Naive B cell (primary cell): ENCODE measurements around the gene DNLZ. TPM values are rescaled to one million over a fixed set of nuclear protein-coding genes. Genes with fewer than 3 reads are reported as not detected.

Experiments
- ATAC-seq, 2 donors: fragments of 150-1000 bp; cut with Tn5 transposase; 2 replicates each; pipeline ENCODE4 v1.10.0; 2021; ENCODE audit warnings: low read depth in 2 of 2, mild to moderate bottlenecking in 2 of 2, moderate library complexity in 2 of 2
- DNase-seq: peaks from one replicate; pipeline ENCODE4 v3.0.0; 2022
- H3K27ac Mint-ChIP-seq, 6 donors: one replicate each; pipeline ENCODE4 v1.8.0; 2020 to 2022; ENCODE audit warnings: mild to moderate bottlenecking in 6 of 6, mixed read lengths in 6 of 6, moderate library complexity in 5 of 6, inconsistent platforms in 2 of 6
- H3K27me3 Mint-ChIP-seq, 3 donors: one replicate each; pipeline ENCODE4 v1.8.0; 2021 to 2022; ENCODE audit warnings: mixed read lengths in 3 of 3, mild to moderate bottlenecking in 1 of 3
- H3K36me3 Mint-ChIP-seq, 2 donors: one replicate each; pipeline ENCODE4 v1.8.0; 2020 to 2022; ENCODE audit warnings: mixed read lengths in 2 of 2, inconsistent platforms in 1 of 2, mild to moderate bottlenecking in 1 of 2
- H3K4me1 Mint-ChIP-seq, 3 donors: one replicate each; pipeline ENCODE4 v1.8.0; 2020 to 2022; ENCODE audit warnings: mixed read lengths in 3 of 3, inconsistent platforms in 1 of 3, mild to moderate bottlenecking in 1 of 3, moderate library complexity in 1 of 3
- H3K4me3 Mint-ChIP-seq, 8 donors: one replicate each; pipeline ENCODE4 v1.8.0; 2020 to 2022; ENCODE audit warnings: mild to moderate bottlenecking in 8 of 8, mixed read lengths in 8 of 8, moderate library complexity in 8 of 8, inconsistent platforms in 2 of 8
- H3K9me3 Mint-ChIP-seq, 7 donors: one replicate each; pipeline ENCODE4 v1.8.0; 2020 to 2022; ENCODE audit warnings: mixed read lengths in 7 of 7, mild to moderate bottlenecking in 5 of 7, inconsistent platforms in 2 of 7, moderate library complexity in 1 of 7
- polyA plus RNA-seq, 6 donors: library from polyadenylated mRNA; unstranded; fragments of 300-500 nt; fragmentation: Illumina TruSeq; gene quantifications; one replicate each; pipeline ENCODE4 v1.2.3, GENCODE V29; 2021; ENCODE audit warnings: low read depth in 6 of 6

Gene DNLZ
- polyA plus RNA-seq, 6 donors from 2014 or later = 42.2 to 93.0 (median 57.2) TPM

GRCh38 chr9:136345281-136346156, 18.0 kb downstream of the DNLZ start:
- H3K27me3 Mint-ChIP-seq = no peaks in the 10 kb centered on the region
- H3K27ac Mint-ChIP-seq = peak overlapping the region in 1 of 6 donors; percentile 82
- DNase-seq (no peak), ATAC-seq (no peak)
- H3K9me3 Mint-ChIP-seq = no peaks in the 10 kb centered on the region
- H3K36me3 Mint-ChIP-seq = no peaks in the 10 kb centered on the region
- no peaks in the 10 kb centered on the region for H3K4me1 Mint-ChIP-seq
- H3K4me3 Mint-ChIP-seq = no peak overlapping the region

DNA sequence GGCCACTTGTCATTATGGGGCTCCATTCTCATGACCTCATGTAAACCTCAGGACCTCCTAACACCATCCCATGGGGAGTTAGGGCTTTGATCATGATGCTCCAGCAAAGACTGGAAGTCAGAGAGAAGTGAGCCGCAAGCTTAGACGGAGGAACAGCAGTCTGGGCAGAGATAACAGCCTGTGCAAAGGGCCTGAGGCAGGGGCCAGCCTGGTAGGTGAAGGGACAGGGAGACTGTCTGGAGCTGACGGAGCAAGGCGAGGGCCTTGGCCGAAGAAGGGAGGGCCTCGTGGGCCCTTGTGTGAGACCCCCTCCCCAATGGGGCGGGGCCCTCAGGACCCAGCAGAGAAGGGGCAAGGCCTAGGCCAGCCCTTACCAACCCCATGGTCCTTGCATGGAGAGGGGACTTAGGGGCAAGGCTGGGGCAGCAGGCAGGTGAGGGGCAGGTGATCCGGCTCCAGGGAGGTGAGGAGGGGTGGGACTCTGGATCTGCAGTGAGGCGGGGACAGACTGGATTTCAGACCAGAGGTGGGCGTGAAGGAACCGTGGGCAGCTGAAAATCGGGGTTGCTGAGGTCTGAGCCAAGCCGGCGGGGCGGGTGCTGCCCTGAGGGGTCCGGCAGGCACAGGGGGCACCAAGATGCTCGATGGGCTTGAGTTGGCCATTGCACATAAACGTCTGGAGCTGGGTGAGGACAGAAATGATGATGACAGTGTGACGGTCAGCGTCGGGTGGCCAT, 18.8 kb downstream of the DNLZ start:
- DNase-seq (no peak), ATAC-seq (no peak)
- H3K9me3 Mint-ChIP-seq = no peaks in the 10 kb centered on the region
- no peaks in the 10 kb centered on the region for H3K36me3 Mint-ChIP-seq
- H3K27ac Mint-ChIP-seq = peak overlapping the region in 1 of 6 donors; percentile 82
- H3K4me1 Mint-ChIP-seq = no peaks in the 10 kb centered on the region
- H3K4me3 Mint-ChIP-seq = no peak overlapping the region
- H3K27me3 Mint-ChIP-seq = no peaks in the 10 kb centered on the region

- DNase-seq (no peak), ATAC-seq (no peak)
- H3K27me3 Mint-ChIP-seq = no peaks in the 10 kb centered on the region
- H3K4me3 Mint-ChIP-seq = no peak overlapping the region
- no peaks in the 10 kb centered on the region for H3K36me3 Mint-ChIP-seq
- H3K9me3 Mint-ChIP-seq = no peaks in the 10 kb centered on the region
- H3K27ac Mint-ChIP-seq = no peak overlapping the region
- H3K4me1 Mint-ChIP-seq = no peaks in the 10 kb centered on the region
Observed at GRCh38 chr9:136343884-136344269, 19.7 kb downstream of the DNLZ start.

GRCh38 chr9:136343121-136343883, 20.2 kb downstream of the DNLZ start:
- H3K4me1 Mint-ChIP-seq = no peaks in the 10 kb centered on the region
- H3K27me3 Mint-ChIP-seq = no peaks in the 10 kb centered on the region
- H3K9me3 Mint-ChIP-seq = no peaks in the 10 kb centered on the region
- H3K36me3 Mint-ChIP-seq = no peaks in the 10 kb centered on the region
- peak overlapping the region in 2 of 6 donors; percentile 59 to 75 for H3K27ac Mint-ChIP-seq
- H3K4me3 Mint-ChIP-seq = peak overlapping the region in 2 of 8 donors; percentile 9 to 64
- ATAC-seq (no peak), DNase-seq (no peak)

GRCh38 chr9:136342181-136343120, 21.1 kb downstream of the DNLZ start:
- Mint-ChIP-seq H3K9me3 (no peaks in the 10 kb centered on the region), H3K27ac (no peak overlapping the region), H3K4me3 (peak overlapping the region in 3 of 8 donors; percentile 9 to 44 (median 28)), H3K4me1 (no peaks in the 10 kb centered on the region), H3K36me3 (no peaks in the 10 kb centered on the region), H3K27me3 (no peaks in the 10 kb centered on the region)
- ATAC-seq = peak; percentile 78 to 82
- DNase-seq = peak; percentile 32

- DNase-seq (no peak), ATAC-seq (no peak)
- Mint-ChIP-seq H3K4me3 (no peak overlapping the region), H3K9me3 (no peaks in the 10 kb centered on the region), H3K27me3 (no peaks in the 10 kb centered on the region), H3K4me1 (no peaks in the 10 kb centered on the region), H3K27ac (no peak overlapping the region), H3K36me3 (no peaks in the 10 kb centered on the region)
Observed at GRCh38 chr9:136341769-136342168, 21.8 kb downstream of the DNLZ start.

DNA sequence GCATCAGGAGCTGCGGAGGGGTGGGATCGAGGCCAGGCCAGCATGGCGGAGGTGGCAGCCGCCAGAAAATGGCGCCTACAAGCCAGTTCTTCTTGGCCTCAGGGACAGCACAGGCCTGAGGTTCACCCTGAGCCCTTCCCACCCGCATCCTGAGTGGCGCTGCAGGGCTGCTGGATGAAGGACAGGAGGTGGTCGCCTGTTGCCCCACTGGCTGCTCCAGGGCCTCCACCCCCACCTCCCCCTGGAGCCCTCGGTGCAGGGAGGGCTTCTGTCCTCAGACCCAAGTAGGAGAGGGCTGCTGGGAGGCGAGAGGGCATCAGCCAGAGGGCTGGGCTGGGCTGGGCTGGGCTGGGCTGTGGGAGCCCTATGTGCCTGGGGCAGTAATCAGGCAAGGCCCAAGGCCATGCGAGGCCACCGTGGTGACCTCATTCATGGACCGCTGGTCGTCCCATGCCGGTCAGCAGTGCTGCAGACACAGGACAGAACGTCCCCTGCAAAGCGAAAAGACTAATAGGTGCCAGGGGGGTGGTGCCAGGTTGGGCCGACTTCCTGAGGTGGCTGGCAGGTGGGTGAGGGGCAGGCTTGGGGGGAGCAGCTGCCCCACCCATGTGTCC, 22.4 kb downstream of the DNLZ start:
- H3K4me1 Mint-ChIP-seq = no peaks in the 10 kb centered on the region

DNA sequence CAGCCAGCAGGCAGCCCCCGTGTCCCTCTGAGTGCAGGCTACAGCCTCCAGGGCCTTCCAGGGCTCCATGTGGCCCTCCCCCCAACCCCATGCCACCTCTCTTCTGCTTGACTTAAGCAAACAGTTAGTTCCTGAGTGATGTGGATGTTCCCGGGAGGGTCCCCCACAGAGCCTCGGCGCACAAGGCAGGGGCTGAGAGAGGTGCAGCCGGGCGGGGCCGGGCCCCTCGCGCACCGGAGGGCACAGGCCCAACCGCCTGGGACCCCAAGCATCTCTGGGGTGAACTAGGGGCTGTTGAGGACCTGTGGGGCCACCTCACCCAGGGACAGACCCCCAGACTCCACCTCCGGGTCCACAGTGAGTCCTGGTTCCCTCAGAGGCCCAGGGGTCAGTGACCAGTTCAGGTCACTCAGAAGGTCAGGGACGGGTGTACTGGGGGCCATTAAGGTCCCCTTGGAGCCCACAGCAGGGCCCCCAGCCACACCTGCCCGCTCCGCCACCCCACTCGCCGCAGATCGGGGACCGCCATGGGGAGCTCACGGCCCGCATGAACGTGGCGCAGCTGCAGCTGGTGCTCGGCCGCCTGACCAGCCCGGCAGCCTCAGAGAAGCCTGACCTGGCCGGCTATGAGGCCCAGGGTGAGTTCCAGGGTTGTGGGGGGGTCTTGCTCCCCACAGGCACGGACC, 23.0 kb downstream of the DNLZ start:
- DNase-seq = no peak
- ATAC-seq = no peak
- no peaks in the 10 kb centered on the region for H3K27me3 Mint-ChIP-seq
- no peaks in the 10 kb centered on the region for H3K9me3 Mint-ChIP-seq
- no peaks in the 10 kb centered on the region for H3K4me1 Mint-ChIP-seq
- no peaks in the 10 kb centered on the region for H3K36me3 Mint-ChIP-seq
- no peak overlapping the region for H3K4me3 Mint-ChIP-seq
- H3K27ac Mint-ChIP-seq = no peak overlapping the region

More for the DNA sequence above, 22.4 kb downstream of the DNLZ start:
- no peak for DNase-seq
- no peak overlapping the region for H3K27ac Mint-ChIP-seq
- ATAC-seq = no peak
- no peaks in the 10 kb centered on the region for H3K27me3 Mint-ChIP-seq
- H3K36me3 Mint-ChIP-seq = no peaks in the 10 kb centered on the region
- no peaks in the 10 kb centered on the region for H3K9me3 Mint-ChIP-seq
- no peak overlapping the region for H3K4me3 Mint-ChIP-seq

GRCh38 chr9:136339958-136340310, 23.6 kb downstream of the DNLZ start:
- Mint-ChIP-seq H3K4me3 (peak overlapping the region in 1 of 8 donors; percentile 66), H3K9me3 (no peaks in the 10 kb centered on the region), H3K4me1 (no peaks in the 10 kb centered on the region), H3K27me3 (no peaks in the 10 kb centered on the region), H3K36me3 (no peaks in the 10 kb centered on the region), H3K27ac (no peak overlapping the region)
- no peak for ATAC-seq
- DNase-seq = no peak

DNA sequence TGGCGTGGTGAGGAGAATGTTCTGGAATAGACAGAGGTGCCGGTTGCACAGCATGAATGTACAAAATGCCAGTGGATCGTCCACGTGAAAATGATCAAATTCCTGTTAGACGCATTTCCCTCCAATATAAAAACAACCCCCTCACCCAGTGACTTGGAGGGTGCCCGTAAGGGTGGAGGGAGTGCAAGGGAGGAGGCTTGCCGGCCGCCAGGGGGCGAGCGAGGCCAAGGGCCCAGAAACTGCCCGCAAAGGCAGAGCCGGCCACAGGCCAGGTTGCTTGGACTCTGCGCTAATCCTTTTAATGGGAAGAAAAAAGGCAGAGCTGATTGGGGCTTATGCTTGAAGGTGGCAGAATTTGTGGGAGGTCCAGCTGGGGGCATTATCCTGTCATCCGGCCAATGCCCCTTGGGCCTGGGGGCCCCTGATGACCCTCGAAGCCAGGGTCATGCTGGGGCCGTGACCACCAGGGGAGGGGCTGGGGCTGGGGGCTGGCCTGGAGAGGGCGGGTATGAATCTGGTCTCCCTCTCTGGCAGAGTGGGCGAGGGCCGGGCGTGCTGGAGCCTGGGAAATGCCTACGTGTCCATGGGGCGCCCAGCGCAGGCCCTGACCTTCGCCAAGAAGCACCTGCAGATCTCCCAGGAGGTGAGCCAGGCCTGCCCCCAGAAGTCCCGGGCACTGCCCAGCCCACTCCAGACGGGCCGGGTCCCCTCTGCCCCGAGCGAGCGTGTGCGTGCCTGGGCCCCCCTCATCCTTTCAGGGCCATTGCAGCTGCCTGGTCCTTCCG, 24.2 kb downstream of the DNLZ start:
- Mint-ChIP-seq H3K4me1 (no peaks in the 10 kb centered on the region), H3K4me3 (peak overlapping the region in 1 of 8 donors; percentile 41), H3K36me3 (no peaks in the 10 kb centered on the region), H3K27ac (no peak overlapping the region), H3K9me3 (no peaks in the 10 kb centered on the region), H3K27me3 (no peaks in the 10 kb centered on the region)
- ATAC-seq (peak in 1 of 2 donors; percentile 32), DNase-seq (no peak)

DNA sequence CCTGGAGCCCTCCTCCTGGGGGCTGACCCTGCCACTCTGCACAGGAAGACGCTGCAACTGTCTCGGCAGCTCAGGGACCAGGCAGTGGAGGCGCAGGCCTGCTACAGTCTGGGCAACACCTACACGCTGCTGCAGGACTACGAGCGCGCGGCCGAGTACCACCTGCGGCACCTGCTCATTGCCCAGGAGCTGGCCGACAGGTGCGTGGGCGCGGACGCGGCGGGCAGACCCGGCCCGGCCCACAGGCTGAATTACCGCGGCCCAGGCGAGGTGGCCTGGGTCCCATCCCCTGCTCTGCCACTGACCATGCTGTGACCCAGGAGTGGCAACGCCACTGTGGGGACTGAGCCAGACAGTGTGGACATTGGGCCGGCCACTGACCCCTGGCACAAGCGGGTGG, 25.0 kb downstream of the DNLZ start:
- ATAC-seq (no peak), DNase-seq (no peak)
- H3K27me3 Mint-ChIP-seq = no peaks in the 10 kb centered on the region
- H3K4me3 Mint-ChIP-seq = no peak overlapping the region
- no peaks in the 10 kb centered on the region for H3K9me3 Mint-ChIP-seq
- no peaks in the 10 kb centered on the region for H3K36me3 Mint-ChIP-seq
- no peak overlapping the region for H3K27ac Mint-ChIP-seq
- H3K4me1 Mint-ChIP-seq = no peaks in the 10 kb centered on the region
